Ascending aorta (tissue), 2 donors: ENCODE results near the gene UNC119. TPM values are rescaled to one million over a fixed set of nuclear protein-coding genes. Genes with fewer than 3 reads are reported as not detected.

Experiments
- DNase-seq, 2 donors: peaks; one replicate each; pipeline ENCODE4 v3.0.0-alpha.2; 2019; ENCODE audit warnings: low spot score in 2 of 2
- H3K27ac ChIP-seq, 2 donors: fragments of 200-600 bp; sonication (generic); one replicate each; pipeline ENCODE4 v1.5.1; 2016 to 2017; ENCODE audit warnings: mild to moderate bottlenecking in 1 of 2
- H3K27me3 ChIP-seq: fragments of 200-600 bp; sonication (generic); one replicate; pipeline ENCODE4 v1.5.1; 2017
- H3K36me3 ChIP-seq, 2 donors: fragments of 200-600 bp; sonication (generic); one replicate each; pipeline ENCODE4 v1.5.1; 2016
- H3K4me1 ChIP-seq, 2 donors: fragments of 200-600 bp; sonication (generic); one replicate each; pipeline ENCODE4 v1.5.1; 2016 to 2017; ENCODE audit warnings: mild to moderate bottlenecking in 1 of 2
- H3K4me3 ChIP-seq, 2 donors: fragments of 200-600 bp; sonication (generic); one replicate each; pipeline ENCODE4 v1.5.1; 2016 to 2017; ENCODE audit warnings: mild to moderate bottlenecking in 1 of 2
- H3K9me3 ChIP-seq, 2 donors: fragments of 200-600 bp; sonication (generic); one replicate each; pipeline ENCODE4 v1.5.1; 2016
- CTCF ChIP-seq, 3 experiments: fragments of 200-600 bp in 2 of 3; fragments of 450-650 bp in 1 of 3; sonication (generic) in 2 of 3; IDR thresholded peaks; one replicate each; pipeline ENCODE4 v1.5.1; 2016 to 2019; ENCODE audit warnings: antibody characterized with exemption in 3 of 3, mild to moderate bottlenecking in 1 of 3, moderate library complexity in 1 of 3
- intact Hi-C: fragments of 100-400 bp; cut with DNase I; formaldehyde crosslinking; loops from one replicate; pipeline ENCODE4 v1.15.1; 2023
- total RNA-seq: library from RNA; depleted of rRNA; stranded (reverse); fragments of >200 nt; gene quantifications from one replicate; pipeline ENCODE4 v1.1.0, GENCODE V29; 2016

The UNC119 gene
- total RNA-seq, 1 donor from 2014 or later = 33.8 TPM

GRCh38 chr17:28527859-28528258 lies 24.6 kb downstream of the UNC119 start:
- Histone ChIP-seq H3K36me3 (no peaks in the 10 kb centered on the region), H3K4me1 (peaks cover 0 to 10% of the 10 kb centered on the region in 2 donors), H3K9me3 (no peaks in the 10 kb centered on the region), H3K4me3 (no peak overlapping the region), H3K27ac (no peak overlapping the region), H3K27me3 (no peaks in the 10 kb centered on the region)
- TF ChIP-seq CTCF (IDR thresholded peaks at IDR 0.05) = no peak
- intact Hi-C loops = no loop called here
- no peak for DNase-seq

GRCh38 chr17:28527181-28527681 lies 25.2 kb downstream of the UNC119 start:
- intact Hi-C loops = no loop called here
- no peaks in the 10 kb centered on the region for H3K36me3 ChIP-seq
- H3K9me3 ChIP-seq = no peaks in the 10 kb centered on the region

GRCh38 chr17:28526381-28526780 lies 26.0 kb downstream of the UNC119 start:
- no peak overlapping the region for H3K27ac ChIP-seq
- TF ChIP-seq CTCF (IDR thresholded peaks at IDR 0.05) = no peak
- H3K9me3 ChIP-seq = no peaks in the 10 kb centered on the region
- H3K4me3 ChIP-seq = no peak overlapping the region
- peaks cover 0 to 10% of the 10 kb centered on the region in 2 donors for H3K4me1 ChIP-seq
- DNase-seq = no peak
- no peaks in the 10 kb centered on the region for H3K36me3 ChIP-seq
- no peaks in the 10 kb centered on the region for H3K27me3 ChIP-seq
- intact Hi-C loops = no loop called here

More at GRCh38 chr17:28527181-28527681, 25.2 kb downstream of the UNC119 start:
- no peaks in the 10 kb centered on the region for H3K27me3 ChIP-seq
- H3K27ac ChIP-seq = no peak overlapping the region
- TF ChIP-seq CTCF (IDR thresholded peaks at IDR 0.05) = no peak
- peaks cover 0 to 10% of the 10 kb centered on the region in 2 donors for H3K4me1 ChIP-seq
- no peak overlapping the region for H3K4me3 ChIP-seq
- no peak for DNase-seq

- no peaks in the 10 kb centered on the region for H3K27me3 ChIP-seq
- no peak for DNase-seq
- no peak for TF ChIP-seq CTCF (IDR thresholded peaks at IDR 0.05)
- intact Hi-C loops = no loop called here
- peaks cover 0 to 10% of the 10 kb centered on the region in 2 donors for H3K4me1 ChIP-seq
- H3K36me3 ChIP-seq = no peaks in the 10 kb centered on the region
- no peak overlapping the region for H3K4me3 ChIP-seq
- peak overlapping the region in 1 of 2 donors; percentile 17 for H3K27ac ChIP-seq
- H3K9me3 ChIP-seq = no peaks in the 10 kb centered on the region
Observed at GRCh38 chr17:28524476-28525424, 27.7 kb downstream of the UNC119 start.

GRCh38 chr17:28523876-28524275 lies 28.5 kb downstream of the UNC119 start:
- no peaks in the 10 kb centered on the region for H3K9me3 ChIP-seq
- no peaks in the 10 kb centered on the region for H3K27me3 ChIP-seq
- no peak overlapping the region for H3K4me3 ChIP-seq
- H3K4me1 ChIP-seq = peaks cover 0 to 10% of the 10 kb centered on the region in 2 donors
- H3K27ac ChIP-seq = no peak overlapping the region
- no peak for DNase-seq
- intact Hi-C loops = no loop called here
- H3K36me3 ChIP-seq = no peaks in the 10 kb centered on the region
- TF ChIP-seq CTCF (IDR thresholded peaks at IDR 0.05) = no peak
